Endothelial cell (in vitro differentiated cells): ENCODE results near the gene ITPR3. TPM values are rescaled to one million over a fixed set of nuclear protein-coding genes. Genes with fewer than 3 reads are reported as not detected.

Source experiments
- DNase-seq: peaks from one replicate; pipeline ENCODE4 v3.0.0; 2021; ENCODE audit warnings: low spot score
- H3K27ac Mint-ChIP-seq: one replicate; pipeline ENCODE4 v1.8.0; 2021; ENCODE audit warnings: mixed read lengths, inconsistent platforms; ENCODE audit not compliant: unreplicated experiment
- H3K27me3 Mint-ChIP-seq: one replicate; pipeline ENCODE4 v1.8.0; 2021; ENCODE audit warnings: mild to moderate bottlenecking, moderate library complexity, mixed read lengths, inconsistent platforms; ENCODE audit not compliant: unreplicated experiment
- H3K36me3 Mint-ChIP-seq: one replicate; pipeline ENCODE4 v1.8.0; 2021; ENCODE audit warnings: mild to moderate bottlenecking, low read depth, mixed read lengths, inconsistent platforms; ENCODE audit not compliant: unreplicated experiment
- H3K4me1 Mint-ChIP-seq: one replicate; pipeline ENCODE4 v1.8.0; 2021; ENCODE audit warnings: mild to moderate bottlenecking, mixed read lengths, inconsistent platforms; ENCODE audit not compliant: unreplicated experiment
- H3K4me3 Mint-ChIP-seq: one replicate; pipeline ENCODE4 v1.8.0; 2021; ENCODE audit warnings: mild to moderate bottlenecking, mixed read lengths, inconsistent platforms; ENCODE audit not compliant: unreplicated experiment
- H3K9me3 Mint-ChIP-seq: one replicate; pipeline ENCODE4 v1.8.0; 2021; ENCODE audit warnings: mixed read lengths, inconsistent platforms; ENCODE audit not compliant: unreplicated experiment
- CTCF ChIP-seq: fragments of 200-600 bp; sonication (generic); IDR thresholded peaks from one replicate; pipeline ENCODE4 v1.5.0; 2021; ENCODE audit warnings: antibody characterized with exemption; ENCODE audit not compliant: unreplicated experiment
- total RNA-seq: library from RNA; stranded (reverse); fragmentation: NEBNext Ultra II Directional; extraction: Animal tissue kit (Norgen Biotek cat#: 25700); gene quantifications from one replicate; pipeline ENCODE4 v1.2.1, GENCODE V29; 2021; ENCODE audit not compliant: unreplicated experiment

The ITPR3 gene
- total RNA-seq, 1 donor from 2014 or later, result 124 TPM

GRCh38 chr6:33725891-33726673, 105.0 kb downstream of the ITPR3 start:
- no peak for DNase-seq
- Mint-ChIP-seq H3K4me1 (no peaks in the 10 kb centered on the region), H3K4me3 (no peak overlapping the region), H3K9me3 (no peaks in the 10 kb centered on the region), H3K27ac (no peak overlapping the region), H3K27me3 (peaks cover 3% of the 10 kb centered on the region), H3K36me3 (no peaks in the 10 kb centered on the region)
- TF ChIP-seq CTCF, result no peak

- no peak for TF ChIP-seq CTCF
- Mint-ChIP-seq H3K27ac (no peak overlapping the region), H3K27me3 (peaks cover 3% of the 10 kb centered on the region), H3K4me3 (no peak overlapping the region), H3K9me3 (no peaks in the 10 kb centered on the region), H3K36me3 (no peaks in the 10 kb centered on the region), H3K4me1 (no peaks in the 10 kb centered on the region)
- no peak for DNase-seq
Measured at GRCh38 chr6:33726696-33727095, 105.6 kb downstream of the ITPR3 start.

- no peak for DNase-seq
- H3K27me3 Mint-ChIP-seq, result peaks cover 3% of the 10 kb centered on the region
- no peaks in the 10 kb centered on the region for H3K9me3 Mint-ChIP-seq
- no peaks in the 10 kb centered on the region for H3K4me1 Mint-ChIP-seq
- no peak for TF ChIP-seq CTCF
- H3K36me3 Mint-ChIP-seq, result no peaks in the 10 kb centered on the region
- H3K27ac Mint-ChIP-seq, result no peak overlapping the region
- H3K4me3 Mint-ChIP-seq, result no peak overlapping the region
Measured at GRCh38 chr6:33727126-33727525, 106.0 kb downstream of the ITPR3 start.

- Mint-ChIP-seq H3K4me1 (no peaks in the 10 kb centered on the region), H3K27ac (no peak overlapping the region), H3K27me3 (peaks cover 3% of the 10 kb centered on the region), H3K4me3 (no peak overlapping the region), H3K9me3 (no peaks in the 10 kb centered on the region), H3K36me3 (no peaks in the 10 kb centered on the region)
- no peak for DNase-seq
- TF ChIP-seq CTCF, result no peak
Measured at GRCh38 chr6:33727932-33728331, 106.8 kb downstream of the ITPR3 start.

GRCh38 chr6:33728438-33728837, 107.3 kb downstream of the ITPR3 start:
- DNase-seq, result no peak
- H3K27me3 Mint-ChIP-seq, result peaks cover 3% of the 10 kb centered on the region
- no peaks in the 10 kb centered on the region for H3K36me3 Mint-ChIP-seq
- H3K4me1 Mint-ChIP-seq, result no peaks in the 10 kb centered on the region
- no peak overlapping the region for H3K27ac Mint-ChIP-seq
- no peaks in the 10 kb centered on the region for H3K9me3 Mint-ChIP-seq
- H3K4me3 Mint-ChIP-seq, result no peak overlapping the region
- no peak for TF ChIP-seq CTCF
